ENCODE measurements around the gene LRP2. TPM values are rescaled to one million over a fixed set of nuclear protein-coding genes. Genes with fewer than 3 reads are reported as not detected.

The LRP2 gene
- total and polyA plus RNA-seq, 10 of the 15 experiments (the other 5 are each of a cell fraction or from before 2014, with no cell fraction given): 0.01 to 0.19 (median 0.06) TPM; not detected in 5

GRCh38 chr2:169086893-169087467, 275.4 kb downstream of the LRP2 start:
- Histone ChIP-seq H3K36me3 (ENCODE audit: control insufficient read depth in 2 of 2, insufficient read depth in 2 of 2, low read length in 1 of 2) (no peaks in the 10 kb centered on the region), H3K27ac (ENCODE audit: control insufficient read depth, insufficient read depth) (no peak overlapping the region), H3K79me2 (ENCODE audit: control insufficient read depth, insufficient read depth, low read length) (no peaks in the 10 kb centered on the region), H3K4me3 (no peak overlapping the region), H4K20me1 (ENCODE audit: control insufficient read depth, insufficient read depth) (no peaks in the 10 kb centered on the region), H3K9me3 (replicated peaks; ENCODE audit: control insufficient read depth, insufficient read depth, low read length) (no peaks in the 10 kb centered on the region; the same call in 2 of the 3 replicates), H2AFZ (ENCODE audit: control insufficient read depth, low read depth, low read length) (no peak overlapping the region), H3K27me3 (replicated peaks in 1 of 2; ENCODE audit: control insufficient read depth in 2 of 2, insufficient read depth in 2 of 2, low read length in 1 of 2) (no peaks in the 10 kb centered on the region), H3K4me1 (ENCODE audit: control insufficient read depth, insufficient read depth, low read length) (peaks cover 3% of the 10 kb centered on the region; the same call in 1 of the 2 replicates), H3K9ac (ENCODE audit: control insufficient read depth, insufficient read depth, low read length) (no peak overlapping the region), H3K4me2 (ENCODE audit: control insufficient read depth, insufficient read depth) (no peak overlapping the region)
- BruUV-seq (replicated peaks): no TSS peak
- FAIRE-seq: no peak
- ChIA-PET POLR2A (no interaction called here), CTCF (interaction anchor here (1.4 kb wide), 1 partner anchor 23 kb away, joined by 4 read pairs; no protein-coding TSS in a partner anchor), SMC1A (ENCODE audit: uncharacterized antibody, unreplicated experiment) (no interaction called here), RAD21 (ENCODE audit: unreplicated experiment) (interaction anchor here (1.0 kb wide), 1 partner anchor 23 kb away, joined by 3 read pairs; no protein-coding TSS in a partner anchor)
- 43% methylated on average over 3 of the region's 3 CpGs for WGBS (ENCODE audit: insufficient coverage, insufficient replicate concordance, low lambda C conversion rate, missing lambda C conversion rate)
- intact Hi-C loops (cut with micrococcal nuclease; ENCODE audit: unreplicated experiment) (no loop called here), in situ Hi-C loops (cut with MboI) (no loop called here)
- ATAC-seq: no peak
- DNase-seq (ENCODE audit: low read depth, low spot score): no peak
- no peak for TF ChIP-seq CHD4 (IDR thresholded peaks at IDR 0.05)
- TF ChIP-seq PML (IDR thresholded peaks at IDR 0.05; ENCODE audit: low read length): no peak
- TF ChIP-seq HCFC1 (IDR thresholded peaks at IDR 0.05; ENCODE audit: low read length): no peak
- no peak for TF ChIP-seq ZSCAN29 (IDR thresholded peaks at IDR 0.05)
- TF ChIP-seq ZNF687 (IDR thresholded peaks at IDR 0.05): no peak
- TF ChIP-seq KDM1A (IDR thresholded peaks at IDR 0.05; ENCODE audit: borderline replicate concordance): no peak
- no peak for TF ChIP-seq ZNF384 (IDR thresholded peaks at IDR 0.05; ENCODE audit: borderline replicate concordance, low read depth, low read length)
- no peak for TF ChIP-seq RELA (IDR thresholded peaks at IDR 0.05; ENCODE audit: borderline replicate concordance, partially characterized antibody)
- TF ChIP-seq RBBP5 (conservative IDR thresholded peaks at IDR 0.05): no peak
- TF ChIP-seq, protein P1, sequence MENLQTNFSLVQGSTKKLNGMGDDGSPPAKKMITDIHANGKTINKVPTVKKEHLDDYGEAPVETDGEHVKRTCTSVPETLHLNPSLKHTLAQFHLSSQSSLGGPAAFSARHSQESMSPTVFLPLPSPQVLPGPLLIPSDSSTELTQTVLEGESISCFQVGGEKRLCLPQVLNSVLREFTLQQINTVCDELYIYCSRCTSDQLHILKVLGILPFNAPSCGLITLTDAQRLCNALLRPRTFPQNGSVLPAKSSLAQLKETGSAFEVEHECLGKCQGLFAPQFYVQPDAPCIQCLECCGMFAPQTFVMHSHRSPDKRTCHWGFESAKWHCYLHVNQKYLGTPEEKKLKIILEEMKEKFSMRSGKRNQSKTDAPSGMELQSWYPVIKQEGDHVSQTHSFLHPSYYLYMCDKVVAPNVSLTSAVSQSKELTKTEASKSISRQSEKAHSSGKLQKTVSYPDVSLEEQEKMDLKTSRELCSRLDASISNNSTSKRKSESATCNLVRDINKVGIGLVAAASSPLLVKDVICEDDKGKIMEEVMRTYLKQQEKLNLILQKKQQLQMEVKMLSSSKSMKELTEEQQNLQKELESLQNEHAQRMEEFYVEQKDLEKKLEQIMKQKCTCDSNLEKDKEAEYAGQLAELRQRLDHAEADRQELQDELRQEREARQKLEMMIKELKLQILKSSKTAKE (IDR thresholded peaks at IDR 0.05; ENCODE audit: low read depth, poor library complexity, severe bottlenecking): no peak
- no peak for TF ChIP-seq ZNF217 (IDR thresholded peaks at IDR 0.05)
- TF ChIP-seq SIX5 (IDR thresholded peaks at IDR 0.05; ENCODE audit: low read depth, low read length, severe bottlenecking): no peak
- no peak for TF ChIP-seq BCL11A (IDR thresholded peaks at IDR 0.05; ENCODE audit: low read depth, low read length)
- no peak for TF ChIP-seq POLR2AphosphoS2 (IDR thresholded peaks at IDR 0.05; ENCODE audit: low read depth, low read length)

Data from GM12878 (cell line).